ENCODE results near the gene UPK1A. TPM values are rescaled to one million over a fixed set of nuclear protein-coding genes. Genes with fewer than 3 reads are reported as not detected.

The UPK1A gene
- total and polyA plus RNA-seq, 9 of the 15 experiments (the other 6 are each of a cell fraction or from before 2014, with no cell fraction given), result 0.06 to 0.13 TPM; not detected in 7

GRCh38 chr19:35671818-35672217 is 5.5 kb downstream of the UPK1A start (continued):
- TF ChIP-seq MYNN (IDR thresholded peaks at IDR 0.05), result no peak
- TF ChIP-seq MYNN (CRISPR knock-in tag; IDR thresholded peaks at IDR 0.05), result no peak
- no peak for TF ChIP-seq RBM39 (optimal IDR thresholded peaks at IDR 0.05; ENCODE audit: low read depth, low read length)
- TF ChIP-seq KDM2B (CRISPR knock-in tag; IDR thresholded peaks at IDR 0.05), result no peak
- no peak for TF ChIP-seq ZNF12 (CRISPR knock-in tag; IDR thresholded peaks at IDR 0.05)
- TF ChIP-seq MLLT1 (IDR thresholded peaks at IDR 0.05), result no peak
- TF ChIP-seq HMGN3 (IDR thresholded peaks at IDR 0.05; ENCODE audit: borderline replicate concordance, extremely low read depth, insufficient read length, low read depth, low read length), result no peak
- no peak for TF ChIP-seq ZNF253 (CRISPR knock-in tag; conservative IDR thresholded peaks at IDR 0.05)
- no peak for TF ChIP-seq TCF7L2 (IDR thresholded peaks at IDR 0.05; ENCODE audit: low read depth, low read length)
- no peak for TF ChIP-seq ZNF24 (IDR thresholded peaks at IDR 0.05)
- TF ChIP-seq ZNF77 (CRISPR knock-in tag; IDR thresholded peaks at IDR 0.05), result no peak
- no peak for TF ChIP-seq ZFPM2 (CRISPR knock-in tag; IDR thresholded peaks at IDR 0.05)
- TF ChIP-seq ZNF318 (IDR thresholded peaks at IDR 0.05; ENCODE audit: borderline replicate concordance in 1 of 2, low read depth in 1 of 2), result no peak
- TF ChIP-seq SNIP1 (IDR thresholded peaks at IDR 0.05; ENCODE audit: low read depth), result no peak
- no peak for TF ChIP-seq ETS2 (tag; IDR thresholded peaks at IDR 0.05; ENCODE audit: borderline replicate concordance, poor library complexity, severe bottlenecking)
- TF ChIP-seq E4F1 (CRISPR knock-in tag; IDR thresholded peaks at IDR 0.05; ENCODE audit: borderline replicate concordance), result no peak

Data from K562 (cell line).